Measurements from ENCODE around the gene TPGS1. TPM values are rescaled to one million over a fixed set of nuclear protein-coding genes. Genes with fewer than 3 reads are reported as not detected.
"Not testable (repeated sequence)": the region's sequence is repeated elsewhere in the genome, so short reads cannot be mapped to it uniquely, and the experiment has no call there.

TPGS1 gene
- total RNA-seq, 1 donor from 2014 or later: 11.2 TPM

DNA sequence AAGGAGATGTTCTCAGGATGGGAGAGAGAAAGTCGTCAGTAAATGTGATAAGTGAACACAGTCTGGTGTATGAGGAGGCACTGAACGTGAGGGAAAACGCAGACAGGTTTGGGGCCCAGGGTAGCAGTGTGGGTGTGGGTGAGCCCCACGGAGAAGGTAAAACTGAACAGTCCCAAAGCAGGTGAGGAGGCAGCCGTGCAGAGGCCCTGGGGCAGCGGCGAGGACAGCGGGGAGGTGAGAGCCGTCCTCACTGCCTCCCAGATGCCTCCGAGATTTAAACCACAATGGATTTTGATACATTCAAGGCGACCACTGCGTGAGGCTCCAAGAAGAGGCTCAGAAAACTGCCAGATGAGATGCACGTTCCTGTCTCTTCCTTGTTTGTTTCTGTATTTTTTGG lies 31.9 kb upstream of the TPGS1 start:
- DNase-seq (ENCODE audit: low spot score): no peak

GRCh38 chr19:478236-478903 lies 28.9 kb upstream of the TPGS1 start:
- DNase-seq (ENCODE audit: low spot score): no peak

GRCh38 chr19:478976-479375 lies 28.3 kb upstream of the TPGS1 start:
- no peak for DNase-seq (ENCODE audit: low spot score)

GRCh38 chr19:480016-480855 lies 27.1 kb upstream of the TPGS1 start:
- DNase-seq (ENCODE audit: low spot score): peak; percentile 83

GRCh38 chr19:481100-481499 lies 26.2 kb upstream of the TPGS1 start:
- not testable (repeated sequence) for DNase-seq (ENCODE audit: low spot score)

GRCh38 chr19:482186-483041 lies 24.9 kb upstream of the TPGS1 start:
- no peak for DNase-seq (ENCODE audit: low spot score)

GRCh38 chr19:483332-484072 lies 23.8 kb upstream of the TPGS1 start:
- no peak for DNase-seq (ENCODE audit: low spot score)

DNA sequence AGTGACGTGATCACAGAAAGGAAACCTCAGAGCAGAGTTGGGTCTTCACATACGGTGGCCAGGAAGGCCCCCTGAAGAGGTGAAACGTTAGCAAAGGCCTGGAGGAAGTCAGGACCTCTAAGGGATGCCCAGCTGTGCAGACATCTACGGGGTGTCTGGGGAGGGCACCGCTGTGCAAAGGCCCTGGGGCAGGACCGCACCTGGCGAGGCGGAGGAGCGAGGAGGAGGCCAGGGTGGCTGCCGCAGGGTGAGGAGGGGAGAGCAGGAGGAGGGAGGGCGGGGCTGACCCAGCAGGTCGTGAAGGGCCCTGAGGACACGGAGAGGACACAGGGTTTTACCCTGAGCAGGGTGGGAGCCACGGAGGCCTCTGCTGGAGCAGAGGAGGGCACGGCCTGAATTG lies 22.8 kb upstream of the TPGS1 start:
- no peak for DNase-seq (ENCODE audit: low spot score)

GRCh38 chr19:485077-485476 lies 22.2 kb upstream of the TPGS1 start:
- DNase-seq (ENCODE audit: low spot score): no peak

GRCh38 chr19:485583-486236 lies 21.6 kb upstream of the TPGS1 start:
- no peak for DNase-seq (ENCODE audit: low spot score)

DNA sequence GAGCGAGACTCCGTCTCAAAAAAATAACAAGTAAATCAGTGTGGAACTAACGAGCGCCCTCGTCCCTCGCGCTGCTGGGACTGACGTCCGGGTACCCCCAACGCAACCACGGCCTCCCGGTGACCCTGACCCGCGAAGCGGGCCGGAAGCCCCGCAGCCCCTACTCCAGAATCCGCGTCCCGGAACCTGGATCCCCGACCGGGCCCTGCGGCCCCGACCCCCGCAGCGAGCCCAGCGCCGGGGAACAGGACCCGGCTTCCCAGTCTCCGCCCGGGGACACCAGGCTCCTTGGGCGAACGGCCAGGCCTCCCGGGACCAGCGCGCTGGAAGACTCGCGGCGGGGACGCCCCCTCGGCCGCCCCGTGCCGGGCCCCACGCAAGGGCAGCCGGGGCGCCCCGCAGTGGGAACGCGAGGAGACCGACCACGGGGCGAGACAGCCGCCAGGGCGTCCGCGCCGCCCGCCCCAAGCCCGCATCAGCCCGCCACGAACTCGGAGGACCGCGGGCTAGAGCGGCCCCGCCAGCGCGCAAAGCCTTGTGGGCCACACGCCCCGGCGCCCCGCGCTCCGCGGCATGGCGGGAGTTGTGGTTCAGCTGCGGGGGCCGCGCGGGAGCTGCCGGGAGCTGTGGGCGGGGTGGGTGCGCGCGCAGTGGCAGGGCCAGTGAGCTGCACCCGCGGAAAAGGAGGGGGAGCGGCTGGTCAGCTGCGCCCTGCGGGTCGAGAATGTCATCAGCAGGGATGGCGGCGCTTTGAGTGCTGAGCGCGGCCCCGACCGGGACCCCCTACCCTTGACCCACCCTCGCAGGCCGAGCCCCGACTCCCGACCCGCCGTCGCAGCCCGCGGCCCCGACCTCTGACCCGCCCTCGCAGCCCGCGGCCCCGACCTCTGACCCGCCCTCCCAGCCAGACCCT lies 18.5 kb upstream of the TPGS1 start:
- DNase-seq (ENCODE audit: low spot score): peak; percentile 96

DNA sequence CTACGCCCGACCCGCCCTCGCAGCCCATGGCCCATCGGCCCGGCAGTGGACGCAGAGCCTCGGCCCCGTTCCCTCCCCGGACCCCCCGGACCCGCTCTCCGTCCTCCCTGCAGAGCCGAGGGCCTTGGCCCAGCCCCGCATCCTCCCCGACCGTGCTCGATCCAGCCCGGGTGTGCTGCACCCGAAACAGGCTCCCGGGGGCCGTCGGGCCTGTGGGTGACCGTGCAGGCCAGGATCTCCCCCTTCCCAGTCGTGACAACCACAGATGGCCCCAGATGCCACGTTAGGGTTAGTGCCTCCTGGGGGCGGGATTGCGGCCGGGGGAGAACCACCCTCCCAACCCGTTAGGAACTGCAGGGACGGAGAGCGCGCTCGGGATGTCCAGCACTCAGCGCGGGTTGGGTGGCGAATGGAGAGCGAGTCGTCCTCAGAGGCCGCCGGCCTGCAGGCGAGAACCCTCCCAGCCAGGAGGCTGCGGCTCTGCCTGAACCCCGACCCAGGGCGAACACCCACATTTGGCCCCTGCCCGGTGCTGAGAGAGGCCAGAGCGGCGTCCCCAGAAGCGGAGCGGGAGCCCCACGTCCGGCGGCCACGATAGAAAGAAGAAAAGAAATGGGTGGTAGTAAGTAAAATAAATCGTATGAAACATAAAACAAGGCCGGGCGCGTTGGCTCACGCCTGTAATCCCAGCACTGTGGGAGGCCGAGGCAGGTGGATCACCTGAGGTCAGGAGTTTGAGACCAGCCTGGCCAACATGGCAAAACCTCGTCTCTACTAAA lies 17.7 kb upstream of the TPGS1 start:
- peak; percentile 64 for DNase-seq (ENCODE audit: low spot score)

- DNase-seq (ENCODE audit: low spot score): no peak
Observed at GRCh38 chr19:491146-491741, 16.1 kb upstream of the TPGS1 start.

DNA sequence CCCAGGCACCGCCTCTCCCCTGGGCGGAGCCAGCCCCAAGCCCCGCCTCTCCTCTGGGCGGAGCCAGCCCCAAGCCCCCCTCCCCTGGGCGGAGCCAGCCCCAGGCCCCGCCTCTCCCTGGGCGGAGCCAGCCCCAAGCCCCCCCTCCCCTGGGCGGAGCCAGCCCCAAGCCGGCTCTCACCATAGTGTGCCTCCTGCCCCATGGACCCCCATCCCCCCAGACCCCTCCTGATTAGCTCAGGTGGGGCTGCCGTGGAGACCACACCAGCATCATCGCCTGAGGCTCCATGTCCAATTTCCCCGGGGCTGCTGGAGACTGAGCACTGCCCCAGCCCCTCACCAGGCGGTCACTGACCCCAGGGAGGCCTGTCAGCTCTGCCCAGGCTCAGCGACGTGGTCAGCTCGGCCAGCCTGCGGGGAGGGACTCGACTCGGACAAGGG lies 15.2 kb upstream of the TPGS1 start:
- no peak for DNase-seq (ENCODE audit: low spot score)

DNA sequence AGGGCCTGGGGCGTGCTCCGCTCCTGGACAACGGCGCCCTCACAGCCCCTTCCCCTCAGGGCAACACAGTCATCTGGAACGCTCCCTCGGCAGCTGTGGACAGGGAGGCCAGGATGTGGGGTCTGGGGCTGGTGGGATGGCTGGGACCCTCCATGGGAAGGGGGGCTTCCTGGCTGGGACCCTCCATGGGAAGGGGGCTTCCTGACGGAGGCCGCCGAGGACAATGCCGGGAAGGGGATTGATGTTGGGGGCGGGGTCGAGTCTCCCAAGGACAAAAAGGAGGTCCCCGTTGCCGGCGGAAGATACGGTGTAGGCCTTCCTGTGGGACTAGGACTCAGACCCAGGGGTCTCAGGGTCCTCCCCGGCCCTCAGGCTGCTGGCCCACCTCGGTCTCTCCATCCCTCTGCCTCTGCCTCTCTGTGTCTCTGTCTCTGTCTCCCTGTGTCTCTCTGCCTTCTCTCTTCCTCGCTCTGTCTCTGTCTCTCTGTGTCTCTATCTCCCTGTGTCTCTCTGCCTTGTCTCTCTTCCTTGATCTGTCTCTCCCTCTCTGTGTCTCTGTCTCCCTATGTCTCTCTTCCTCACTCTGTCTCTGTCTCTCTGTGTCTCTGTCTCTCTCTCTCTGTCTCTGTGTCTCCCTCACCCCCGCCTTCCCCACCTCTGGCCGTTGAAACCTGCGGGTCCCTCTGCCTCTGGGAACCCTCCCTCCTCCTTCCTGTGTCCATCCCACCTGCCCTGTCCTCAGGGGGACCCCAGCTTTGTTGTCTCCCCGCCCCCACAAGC lies 13.7 kb upstream of the TPGS1 start:
- DNase-seq (ENCODE audit: low spot score): no peak

- DNase-seq (ENCODE audit: low spot score): no peak
Observed at GRCh38 chr19:494171-495080, 12.9 kb upstream of the TPGS1 start.

- no peak for DNase-seq (ENCODE audit: low spot score)
Observed at GRCh38 chr19:495081-495401, 12.3 kb upstream of the TPGS1 start.

Data from ureter (tissue), 1 donor.